ENCODE data around the gene ERCC6L.
A peak's percentile ranks its signal among the peaks of the same experiment; 100 is the strongest.
"Not testable (repeated sequence)": the region's sequence is repeated elsewhere in the genome, so short reads cannot be mapped to it uniquely, and the experiment has no call there.

ERCC6L gene

DNA sequence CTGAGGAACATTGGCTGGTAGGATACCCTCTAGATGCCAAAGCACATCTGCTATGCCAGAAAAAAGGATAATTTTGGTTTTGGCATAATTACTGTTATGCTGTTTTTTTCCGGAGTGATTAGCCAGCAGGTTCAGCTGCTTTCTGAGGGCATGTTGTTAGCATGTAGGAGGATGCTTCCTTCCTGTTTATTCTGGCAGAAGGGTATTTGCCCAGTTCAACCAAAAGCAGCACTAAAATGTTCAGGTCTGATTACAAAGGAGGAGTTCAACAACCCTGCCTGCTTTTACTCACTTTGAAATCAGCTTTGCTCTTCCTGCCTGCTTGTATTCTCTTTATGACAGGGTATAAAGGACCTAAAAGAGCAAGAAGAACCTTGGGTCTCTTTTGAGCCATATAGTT, 21.9 kb downstream of the ERCC6L start:
- H3K4me1 Mint-ChIP-seq (ENCODE audit: low read depth): no peaks in the 10 kb centered on the region
- H3K27ac Mint-ChIP-seq: no peak overlapping the region
- H3K27me3 Mint-ChIP-seq: no peaks in the 10 kb centered on the region
- H3K9me3 Mint-ChIP-seq (ENCODE audit: low read depth): no peaks in the 10 kb centered on the region
- no peaks in the 10 kb centered on the region for H3K36me3 Mint-ChIP-seq
- H3K4me3 Mint-ChIP-seq: no peak overlapping the region

GRCh38 chrX:72208126-72208800, 30.6 kb downstream of the ERCC6L start:
- H3K36me3 Mint-ChIP-seq: peaks cover 9% of the 10 kb centered on the region
- no peaks in the 10 kb centered on the region for H3K9me3 Mint-ChIP-seq (ENCODE audit: low read depth)
- H3K4me3 Mint-ChIP-seq: no peak overlapping the region
- H3K4me1 Mint-ChIP-seq (ENCODE audit: low read depth): no peaks in the 10 kb centered on the region
- H3K27ac Mint-ChIP-seq: no peak overlapping the region
- no peaks in the 10 kb centered on the region for H3K27me3 Mint-ChIP-seq

GRCh38 chrX:72207366-72207765, 31.5 kb downstream of the ERCC6L start:
- Mint-ChIP-seq H3K27ac (no peak overlapping the region), H3K9me3 (ENCODE audit: low read depth) (no peaks in the 10 kb centered on the region), H3K4me1 (ENCODE audit: low read depth) (no peaks in the 10 kb centered on the region), H3K4me3 (no peak overlapping the region), H3K27me3 (no peaks in the 10 kb centered on the region), H3K36me3 (peaks cover 9% of the 10 kb centered on the region)

DNA sequence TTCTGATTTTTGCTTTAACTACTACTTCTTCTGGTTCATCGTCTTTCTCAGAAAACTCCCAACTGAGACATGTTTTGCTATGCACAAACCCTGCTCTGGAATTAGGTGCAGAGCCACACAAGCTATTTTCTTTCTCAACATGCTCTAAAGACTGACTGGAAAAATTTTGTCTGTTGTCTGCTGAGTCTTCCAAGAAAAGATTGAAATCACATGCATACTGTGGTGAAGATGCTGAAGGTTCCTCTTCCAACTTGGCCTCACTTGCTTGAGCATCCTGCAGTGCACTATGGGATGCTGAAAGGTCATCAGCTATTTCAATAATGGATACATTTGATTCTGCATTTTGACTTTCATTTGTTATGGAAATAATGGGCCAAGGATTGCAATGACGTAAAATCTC, 33.1 kb downstream of the ERCC6L start:
- Mint-ChIP-seq H3K4me3 (no peak overlapping the region), H3K36me3 (peaks cover 8% of the 10 kb centered on the region)

DNA sequence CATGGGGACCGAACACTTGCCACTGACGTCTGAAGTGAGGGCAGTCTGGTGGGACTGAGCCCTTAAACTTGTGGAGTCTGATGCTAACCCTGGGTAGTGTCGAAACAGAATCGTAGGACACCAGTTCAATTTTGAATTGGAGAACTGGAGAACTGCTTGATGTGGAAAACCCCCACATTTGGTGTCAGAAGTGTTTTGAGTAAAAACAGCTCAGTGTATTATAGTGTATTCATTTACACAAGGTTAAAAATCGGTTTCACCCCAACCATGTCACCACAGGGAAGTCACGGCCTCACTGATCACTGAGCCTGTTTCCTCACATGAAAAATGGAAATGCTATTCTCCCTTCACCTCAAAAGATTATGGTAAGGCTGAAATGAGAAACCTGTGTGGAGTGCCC, 35.4 kb downstream of the ERCC6L start:
- peaks cover 5% of the 10 kb centered on the region for H3K36me3 Mint-ChIP-seq
- H3K4me1 Mint-ChIP-seq (ENCODE audit: low read depth): no peaks in the 10 kb centered on the region
- no peak overlapping the region for H3K27ac Mint-ChIP-seq
- no peaks in the 10 kb centered on the region for H3K9me3 Mint-ChIP-seq (ENCODE audit: low read depth)
- H3K4me3 Mint-ChIP-seq: no peak overlapping the region
- no peaks in the 10 kb centered on the region for H3K27me3 Mint-ChIP-seq

More for the DNA sequence above, 33.1 kb downstream of the ERCC6L start:
- Mint-ChIP-seq H3K4me1 (ENCODE audit: low read depth) (no peaks in the 10 kb centered on the region), H3K9me3 (ENCODE audit: low read depth) (no peaks in the 10 kb centered on the region), H3K27me3 (no peaks in the 10 kb centered on the region), H3K27ac (no peak overlapping the region)

- Mint-ChIP-seq H3K27ac (no peak overlapping the region), H3K4me1 (ENCODE audit: low read depth) (no peaks in the 10 kb centered on the region), H3K9me3 (ENCODE audit: low read depth) (no peaks in the 10 kb centered on the region), H3K4me3 (no peak overlapping the region), H3K36me3 (peaks cover 5% of the 10 kb centered on the region), H3K27me3 (no peaks in the 10 kb centered on the region)
Observed at GRCh38 chrX:72202792-72203401, 35.9 kb downstream of the ERCC6L start.

- Mint-ChIP-seq H3K27ac (no peak overlapping the region), H3K27me3 (no peaks in the 10 kb centered on the region), H3K9me3 (ENCODE audit: low read depth) (no peaks in the 10 kb centered on the region), H3K4me3 (no peak overlapping the region), H3K36me3 (peaks cover 4% of the 10 kb centered on the region), H3K4me1 (ENCODE audit: low read depth) (no peaks in the 10 kb centered on the region)
Observed at GRCh38 chrX:72201836-72202536, 36.8 kb downstream of the ERCC6L start.

DNA sequence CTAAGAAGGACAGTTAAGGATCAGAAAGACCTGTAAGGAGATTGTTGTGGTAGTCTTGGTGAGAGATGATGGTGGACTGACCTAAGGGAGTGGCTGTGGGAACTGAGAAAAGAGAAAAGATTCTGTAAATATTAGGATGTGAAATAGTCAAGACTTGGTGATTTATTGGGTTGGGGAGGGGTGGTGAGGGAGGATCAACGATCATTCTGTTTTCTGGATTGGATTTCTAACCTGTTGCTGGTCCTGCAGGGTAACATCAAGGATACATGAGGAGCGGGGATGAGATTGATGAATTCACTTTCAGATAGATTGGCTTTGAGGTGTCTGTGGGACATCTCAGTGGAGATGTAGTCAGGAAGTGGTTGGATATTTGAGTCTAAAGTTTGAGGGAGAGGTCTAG, 55.9 kb downstream of the ERCC6L start:
- H3K4me3 Mint-ChIP-seq: no peak overlapping the region
- H3K27me3 Mint-ChIP-seq: no peaks in the 10 kb centered on the region
- no peak overlapping the region for H3K27ac Mint-ChIP-seq
- H3K36me3 Mint-ChIP-seq: no peaks in the 10 kb centered on the region
- H3K9me3 Mint-ChIP-seq (ENCODE audit: low read depth): no peaks in the 10 kb centered on the region
- H3K4me1 Mint-ChIP-seq (ENCODE audit: low read depth): peaks cover 12% of the 10 kb centered on the region

GRCh38 chrX:72181178-72182125, 57.4 kb downstream of the ERCC6L start, which contains the start of gene PIN4:
Gene PIN4, plus strand, starts transcription at chrX:72181757. Its CDS starts 29 bp downstream, at chrX:72181786.
- no peak within 1 kb of the TSS for H3K4me3 Mint-ChIP-seq
- H3K36me3 Mint-ChIP-seq: no peaks in the 10 kb centered on the region
- no peak within 1 kb of the TSS for H3K27ac Mint-ChIP-seq
- peaks cover 12% of the 10 kb centered on the region for H3K4me1 Mint-ChIP-seq (ENCODE audit: low read depth)
- H3K27me3 Mint-ChIP-seq: no peaks in the 10 kb centered on the region
- H3K9me3 Mint-ChIP-seq (ENCODE audit: low read depth): no peaks in the 10 kb centered on the region

GRCh38 chrX:72180539-72180938, 58.3 kb downstream of the ERCC6L start:
- H3K27ac Mint-ChIP-seq: no peak overlapping the region
- H3K9me3 Mint-ChIP-seq (ENCODE audit: low read depth): no peaks in the 10 kb centered on the region
- H3K27me3 Mint-ChIP-seq: no peaks in the 10 kb centered on the region
- no peak overlapping the region for H3K4me3 Mint-ChIP-seq
- no peaks in the 10 kb centered on the region for H3K36me3 Mint-ChIP-seq
- H3K4me1 Mint-ChIP-seq (ENCODE audit: low read depth): peaks cover 12% of the 10 kb centered on the region

- Mint-ChIP-seq H3K27me3 (no peaks in the 10 kb centered on the region), H3K36me3 (no peaks in the 10 kb centered on the region), H3K9me3 (ENCODE audit: low read depth) (no peaks in the 10 kb centered on the region), H3K4me3 (no peak overlapping the region), H3K4me1 (ENCODE audit: low read depth) (peaks cover 7% of the 10 kb centered on the region), H3K27ac (no peak overlapping the region)
Observed at GRCh38 chrX:72176981-72177380, 61.8 kb downstream of the ERCC6L start.

DNA sequence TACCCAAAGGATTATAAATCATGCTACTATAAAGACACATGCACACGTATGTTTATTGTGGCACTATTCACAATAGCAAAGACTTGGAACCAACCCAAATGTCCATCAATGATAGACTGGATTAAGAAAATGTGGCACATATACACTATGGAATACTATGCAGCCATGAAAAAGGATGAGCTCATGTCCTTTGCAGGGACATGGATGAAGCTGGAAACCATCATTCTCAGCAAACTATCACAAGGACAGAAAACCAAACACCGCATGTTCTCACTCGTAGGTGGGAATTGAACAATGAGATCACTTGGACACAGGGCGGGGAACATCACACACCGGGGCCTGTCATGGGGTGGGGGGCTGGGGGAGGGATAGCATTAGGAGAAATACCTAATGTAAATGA, 62.5 kb downstream of the ERCC6L start:
- not testable (repeated sequence) for H3K27ac Mint-ChIP-seq; H3K4me3 Mint-ChIP-seq; H3K4me1 Mint-ChIP-seq (ENCODE audit: low read depth); H3K36me3 Mint-ChIP-seq; H3K9me3 Mint-ChIP-seq (ENCODE audit: low read depth); H3K27me3 Mint-ChIP-seq

GRCh38 chrX:72169008-72169728, 69.7 kb downstream of the ERCC6L start:
- H3K4me1 Mint-ChIP-seq (ENCODE audit: low read depth): peaks cover 3% of the 10 kb centered on the region
- H3K36me3 Mint-ChIP-seq: no peaks in the 10 kb centered on the region
- H3K27ac Mint-ChIP-seq: peak overlapping the region; percentile 89
- no peaks in the 10 kb centered on the region for H3K9me3 Mint-ChIP-seq (ENCODE audit: low read depth)
- no peaks in the 10 kb centered on the region for H3K27me3 Mint-ChIP-seq
- peak overlapping the region; percentile 66 for H3K4me3 Mint-ChIP-seq

DNA sequence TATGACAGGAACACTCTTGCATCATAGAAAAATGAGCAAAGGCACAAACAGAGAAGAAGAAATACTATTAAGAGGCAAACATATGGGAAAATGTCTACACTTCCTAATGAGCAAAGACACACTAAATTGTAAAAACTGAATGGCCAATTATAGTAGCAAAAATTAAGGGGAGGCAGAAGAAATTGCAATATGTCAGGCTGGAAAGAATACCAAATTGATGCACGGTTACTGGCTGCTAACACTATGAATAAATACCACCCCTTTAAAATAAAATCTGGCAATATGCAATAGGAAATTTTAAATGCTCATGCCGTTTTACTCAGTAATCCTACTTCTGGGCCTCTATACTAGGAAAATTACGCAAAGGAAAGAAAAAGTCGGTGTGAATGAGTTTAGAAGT, 73.3 kb downstream of the ERCC6L start:
- Mint-ChIP-seq H3K27ac (no peak overlapping the region), H3K27me3 (no peaks in the 10 kb centered on the region), H3K4me1 (ENCODE audit: low read depth) (peaks cover 3% of the 10 kb centered on the region), H3K36me3 (no peaks in the 10 kb centered on the region), H3K9me3 (ENCODE audit: low read depth) (no peaks in the 10 kb centered on the region), H3K4me3 (no peak overlapping the region)

Data from activated naive CD8-positive, alpha-beta T cell (primary cell).